Memory B cell (primary cell): ENCODE measurements around the gene ADORA2A.
A peak's percentile ranks its signal among the peaks of the same experiment; 100 is the strongest.

ENCODE experiments used
- ATAC-seq: fragments of 150-1000 bp; cut with Tn5 transposase; 2 replicates; pipeline ENCODE4 v1.10.0; 2021; ENCODE audit warnings: low read depth, mild to moderate bottlenecking, moderate library complexity
- DNase-seq, 2 donors: peaks; one replicate each; pipeline ENCODE4 v3.0.0; 2022; ENCODE audit warnings: low spot score in 2 of 2
- H3K27ac Mint-ChIP-seq: one replicate; pipeline ENCODE4 v1.8.0; 2022; ENCODE audit warnings: mild to moderate bottlenecking, moderate library complexity, mixed read lengths
- H3K27me3 Mint-ChIP-seq: one replicate; pipeline ENCODE4 v1.8.0; 2022; ENCODE audit warnings: mixed read lengths
- H3K36me3 Mint-ChIP-seq: one replicate; pipeline ENCODE4 v1.8.0; 2022; ENCODE audit warnings: mild to moderate bottlenecking, mixed read lengths
- H3K4me1 Mint-ChIP-seq: one replicate; pipeline ENCODE4 v1.8.0; 2022; ENCODE audit warnings: mixed read lengths
- H3K4me3 Mint-ChIP-seq: one replicate; pipeline ENCODE4 v1.8.0; 2022; ENCODE audit warnings: mild to moderate bottlenecking, moderate library complexity, mixed read lengths
- H3K9me3 Mint-ChIP-seq: one replicate; pipeline ENCODE4 v1.8.0; 2022; ENCODE audit warnings: mixed read lengths

ADORA2A gene

DNA sequence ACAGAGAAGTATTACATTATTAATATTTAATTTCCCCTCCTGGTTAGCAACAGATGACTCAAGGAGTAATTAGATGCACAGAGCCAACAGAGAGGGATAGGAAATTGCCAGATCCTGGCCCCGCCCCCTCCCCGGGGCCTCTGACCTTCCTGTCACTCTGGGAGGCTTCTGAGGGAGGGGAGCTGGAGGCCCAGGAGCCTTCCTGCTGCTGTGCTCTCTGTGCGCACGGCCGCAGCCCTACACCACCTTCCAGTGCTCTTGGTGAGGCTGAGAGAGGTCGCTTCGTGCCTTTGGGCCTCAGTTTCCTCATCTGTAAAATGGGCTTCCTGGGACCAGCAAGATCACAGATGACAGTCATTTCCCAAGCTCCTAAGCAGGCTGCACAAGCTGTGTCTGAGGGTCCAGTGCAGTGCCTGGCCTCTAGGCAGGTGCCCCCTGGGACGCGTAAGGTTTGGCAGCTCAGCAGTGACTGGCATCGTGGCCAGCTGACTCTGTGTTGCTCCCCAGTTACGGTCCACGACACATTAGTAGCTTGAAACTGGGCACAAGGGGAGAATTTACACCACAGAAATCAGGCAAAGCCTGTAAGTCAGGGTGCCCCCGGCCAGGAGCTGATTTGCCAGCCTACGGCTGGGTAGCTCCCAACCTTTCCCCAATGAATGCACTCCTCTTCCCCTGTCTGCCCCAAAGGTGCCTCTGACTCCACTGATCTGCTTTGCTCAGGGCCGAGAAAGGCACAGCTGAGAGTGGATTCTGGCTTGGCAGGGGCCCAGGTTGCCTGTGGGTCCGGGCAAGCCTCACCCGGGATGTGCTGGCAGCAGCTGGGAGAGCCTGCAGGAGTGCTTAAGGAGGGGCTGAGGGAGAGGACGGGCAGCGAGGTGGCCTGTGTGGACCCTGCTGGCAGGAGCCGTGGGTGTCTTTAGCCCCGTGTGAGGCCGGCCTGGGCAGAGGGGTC, 2.3 kb downstream of the ADORA2A start:
- DNase-seq (peak in 1 of 2 donors; percentile 18), ATAC-seq (no peak)
- no peaks in the 10 kb centered on the region for H3K27me3 Mint-ChIP-seq
- H3K4me1 Mint-ChIP-seq: peaks cover 69% of the 10 kb centered on the region
- H3K27ac Mint-ChIP-seq: peak overlapping the region; percentile 96
- H3K9me3 Mint-ChIP-seq: no peaks in the 10 kb centered on the region
- H3K36me3 Mint-ChIP-seq: peaks cover 4% of the 10 kb centered on the region
- H3K4me3 Mint-ChIP-seq: no peak overlapping the region

DNA sequence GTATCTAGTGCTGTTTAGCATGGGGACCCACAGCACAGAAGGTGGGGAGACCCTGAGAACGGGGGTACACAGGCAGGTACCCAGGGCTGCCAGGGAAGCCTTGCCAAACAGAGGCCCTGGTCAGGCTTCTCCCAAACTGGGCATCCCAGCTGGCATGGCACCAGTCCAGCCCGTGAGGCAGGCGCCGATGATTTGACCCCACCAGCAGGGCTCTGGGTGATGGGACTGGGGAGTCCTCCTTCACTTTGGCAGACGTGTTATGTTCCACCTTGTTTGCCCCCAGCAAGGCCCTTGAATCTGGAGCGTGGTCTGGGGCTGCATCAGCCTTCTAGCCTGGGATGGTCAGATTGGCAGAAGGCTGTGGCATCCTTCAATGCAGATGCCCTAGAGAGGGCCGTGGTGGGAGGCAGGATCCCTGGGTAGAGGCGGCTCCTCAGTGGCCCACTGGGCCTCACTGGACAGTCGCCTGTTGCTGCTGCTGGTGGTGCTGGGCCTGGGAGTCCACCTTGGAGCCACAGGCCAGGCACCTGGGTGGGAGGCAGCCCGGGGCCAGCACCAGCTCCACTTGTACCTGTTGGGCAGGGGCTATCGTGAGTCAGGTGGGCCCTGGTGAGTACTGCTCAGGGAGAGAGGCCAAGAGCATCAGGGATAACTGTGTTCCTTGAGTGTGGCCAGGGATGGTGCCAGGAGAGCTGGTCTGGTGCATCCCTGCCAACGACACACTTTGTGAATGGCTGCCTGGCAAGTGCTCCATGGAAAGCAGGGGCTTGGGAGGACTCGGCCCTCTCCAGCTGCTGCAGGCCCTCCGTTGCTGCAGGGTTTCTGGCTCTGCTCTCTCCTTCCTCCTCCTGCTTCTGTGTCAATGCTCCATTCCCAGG, 3.3 kb downstream of the ADORA2A start:
- Mint-ChIP-seq H3K27ac (peak overlapping the region; percentile 87), H3K9me3 (no peaks in the 10 kb centered on the region), H3K27me3 (no peaks in the 10 kb centered on the region), H3K36me3 (peaks cover 4% of the 10 kb centered on the region), H3K4me3 (no peak overlapping the region), H3K4me1 (peaks cover 71% of the 10 kb centered on the region)
- DNase-seq (no peak), ATAC-seq (no peak)

DNA sequence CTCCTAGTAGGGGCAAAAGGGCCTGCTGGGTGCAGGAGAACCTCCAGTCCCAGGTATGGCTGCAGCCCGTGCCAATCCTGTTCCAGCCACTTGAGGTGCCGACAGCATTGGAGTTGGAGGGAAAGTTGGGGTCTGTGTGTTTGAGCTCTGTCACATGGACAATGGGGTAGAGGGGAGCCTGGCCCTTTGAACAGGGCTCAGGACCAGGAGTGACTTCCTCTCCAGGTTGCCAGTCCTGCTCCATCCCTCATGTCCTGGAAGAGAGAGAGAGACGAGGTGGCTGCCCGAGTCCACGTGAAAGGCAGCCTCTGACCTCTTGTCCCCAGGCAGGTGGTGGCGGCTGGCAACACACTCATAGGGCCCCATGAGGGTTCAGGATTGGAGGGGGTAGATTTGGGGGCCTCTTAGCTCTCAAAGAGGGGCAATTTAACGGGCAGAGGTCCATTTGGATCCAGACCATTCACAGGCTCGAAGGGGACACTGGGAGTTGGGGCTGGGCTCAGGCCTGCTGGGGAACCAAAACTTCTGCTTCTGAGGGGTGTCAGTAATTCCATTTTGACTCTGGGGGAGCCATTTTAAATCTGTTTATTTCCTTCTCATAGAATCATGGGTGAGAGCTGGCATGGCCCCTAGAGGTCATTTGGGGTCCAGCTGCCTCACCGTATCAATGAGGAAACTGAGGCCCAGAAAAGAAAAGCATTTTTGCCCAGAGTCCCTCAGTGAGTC, 4.1 kb downstream of the ADORA2A start:
- Mint-ChIP-seq H3K36me3 (peaks cover 4% of the 10 kb centered on the region), H3K27ac (peak overlapping the region; percentile 87), H3K4me3 (peak overlapping the region; percentile 45), H3K27me3 (no peaks in the 10 kb centered on the region), H3K4me1 (peaks cover 68% of the 10 kb centered on the region), H3K9me3 (no peaks in the 10 kb centered on the region)
- DNase-seq (no peak), ATAC-seq (no peak)

DNA sequence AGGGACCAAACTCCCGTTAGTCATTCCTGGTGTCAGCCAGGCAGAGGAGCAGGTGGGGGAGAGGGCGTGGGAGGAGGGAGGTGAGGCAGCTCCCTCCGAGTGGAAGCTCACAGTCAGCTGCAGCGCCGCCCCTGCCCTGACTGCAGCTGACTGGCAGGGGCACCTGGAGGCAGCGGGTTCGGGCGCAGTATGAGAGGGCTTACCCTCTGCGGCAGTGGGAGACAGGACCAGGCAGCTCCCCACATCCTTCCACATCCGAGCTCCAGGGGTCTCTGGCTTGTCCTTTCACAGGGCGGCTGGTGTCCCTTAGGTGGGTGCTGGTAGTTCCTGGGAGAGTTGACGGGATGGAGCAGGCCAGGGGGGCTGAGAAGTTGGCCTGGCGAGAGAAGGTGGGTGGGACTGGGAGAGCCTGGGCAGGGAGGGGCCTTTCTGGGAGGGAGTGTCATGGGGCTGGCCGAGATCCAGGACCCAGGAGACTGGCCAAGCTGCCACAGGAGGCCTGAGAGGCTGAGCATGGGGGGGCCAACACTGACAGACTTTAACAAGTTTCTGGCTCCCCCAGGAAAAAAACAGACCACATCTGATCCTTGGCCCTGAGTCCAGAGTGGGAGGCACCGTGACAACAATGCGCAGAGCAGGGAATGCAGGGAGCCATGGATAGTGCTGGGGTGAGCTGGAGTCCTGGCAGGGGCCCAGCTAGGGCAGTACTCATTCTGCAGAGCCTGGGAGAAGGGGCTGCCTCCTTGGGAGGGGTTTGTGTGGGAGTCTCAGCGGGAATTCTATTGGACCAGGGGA, 4.9 kb downstream of the ADORA2A start:
- Mint-ChIP-seq H3K27ac (peak overlapping the region; percentile 87), H3K27me3 (no peaks in the 10 kb centered on the region), H3K9me3 (no peaks in the 10 kb centered on the region), H3K4me1 (peaks cover 66% of the 10 kb centered on the region), H3K36me3 (peaks cover 4% of the 10 kb centered on the region), H3K4me3 (peak overlapping the region; percentile 51)
- DNase-seq (no peak), ATAC-seq (no peak)

DNA sequence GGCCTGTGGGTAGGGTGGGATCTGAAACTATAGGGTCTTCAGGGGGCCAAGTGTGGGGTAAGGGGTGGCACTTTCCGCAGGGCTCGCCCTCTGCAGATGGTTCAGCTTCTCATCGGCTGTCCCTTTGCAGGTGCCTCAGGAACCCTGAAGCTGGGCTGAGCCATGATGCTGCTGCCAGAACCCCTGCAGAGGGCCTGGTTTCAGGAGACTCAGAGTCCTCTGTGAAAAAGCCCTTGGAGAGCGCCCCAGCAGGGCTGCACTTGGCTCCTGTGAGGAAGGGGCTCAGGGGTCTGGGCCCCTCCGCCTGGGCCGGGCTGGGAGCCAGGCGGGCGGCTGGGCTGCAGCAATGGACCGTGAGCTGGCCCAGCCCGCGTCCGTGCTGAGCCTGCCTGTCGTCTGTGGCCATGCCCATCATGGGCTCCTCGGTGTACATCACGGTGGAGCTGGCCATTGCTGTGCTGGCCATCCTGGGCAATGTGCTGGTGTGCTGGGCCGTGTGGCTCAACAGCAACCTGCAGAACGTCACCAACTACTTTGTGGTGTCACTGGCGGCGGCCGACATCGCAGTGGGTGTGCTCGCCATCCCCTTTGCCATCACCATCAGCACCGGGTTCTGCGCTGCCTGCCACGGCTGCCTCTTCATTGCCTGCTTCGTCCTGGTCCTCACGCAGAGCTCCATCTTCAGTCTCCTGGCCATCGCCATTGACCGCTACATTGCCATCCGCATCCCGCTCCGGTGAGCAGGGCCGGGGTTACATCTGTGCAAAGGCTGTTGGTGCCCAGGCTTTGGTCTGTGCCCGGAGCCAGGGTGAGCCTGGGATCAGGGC, 5.8 kb downstream of the ADORA2A start:
- H3K4me3 Mint-ChIP-seq: peak overlapping the region; percentile 19
- no peaks in the 10 kb centered on the region for H3K9me3 Mint-ChIP-seq
- H3K4me1 Mint-ChIP-seq: peaks cover 66% of the 10 kb centered on the region
- no peak for DNase-seq
- peak overlapping the region; percentile 97 for H3K27ac Mint-ChIP-seq
- ATAC-seq: no peak
- peaks cover 4% of the 10 kb centered on the region for H3K36me3 Mint-ChIP-seq
- H3K27me3 Mint-ChIP-seq: no peaks in the 10 kb centered on the region

DNA sequence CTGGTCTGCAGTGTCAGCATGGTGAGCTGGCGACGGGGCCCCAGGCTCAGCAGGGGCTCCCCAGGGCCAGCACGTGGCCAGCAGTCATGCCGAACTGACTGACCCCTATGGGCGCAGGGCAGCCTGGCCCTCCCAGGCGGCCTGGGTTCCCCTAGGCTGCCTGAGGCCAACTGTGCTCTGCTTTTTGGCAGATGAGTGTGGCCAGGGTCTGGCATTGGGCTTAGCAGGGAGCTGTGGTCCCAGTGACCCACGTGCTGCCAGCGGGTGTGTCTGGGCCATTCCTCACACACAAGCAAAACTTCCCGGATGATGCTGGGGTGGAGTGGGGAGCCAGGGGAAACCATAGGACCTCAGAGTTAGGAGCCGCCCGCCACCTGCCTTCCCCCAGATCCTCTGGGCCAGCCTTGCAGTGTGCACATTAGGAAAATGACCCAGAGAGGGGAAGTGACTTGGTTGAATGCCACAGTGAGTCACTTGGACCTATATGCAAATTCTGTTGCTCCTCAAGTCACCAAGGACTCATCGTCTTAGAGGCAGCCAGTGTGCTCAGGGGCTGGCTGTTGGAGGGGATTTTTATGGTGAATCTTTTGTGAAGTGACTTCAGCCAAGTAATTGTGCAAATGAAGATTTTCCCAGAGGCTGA, 6.5 kb downstream of the ADORA2A start:
- ATAC-seq (peak; percentile 77), DNase-seq (peak; percentile 58 to 69)
- Mint-ChIP-seq H3K27me3 (no peaks in the 10 kb centered on the region), H3K27ac (peak overlapping the region; percentile 97), H3K9me3 (no peaks in the 10 kb centered on the region), H3K36me3 (peaks cover 4% of the 10 kb centered on the region), H3K4me3 (peak overlapping the region; percentile 78), H3K4me1 (peaks cover 59% of the 10 kb centered on the region)

DNA sequence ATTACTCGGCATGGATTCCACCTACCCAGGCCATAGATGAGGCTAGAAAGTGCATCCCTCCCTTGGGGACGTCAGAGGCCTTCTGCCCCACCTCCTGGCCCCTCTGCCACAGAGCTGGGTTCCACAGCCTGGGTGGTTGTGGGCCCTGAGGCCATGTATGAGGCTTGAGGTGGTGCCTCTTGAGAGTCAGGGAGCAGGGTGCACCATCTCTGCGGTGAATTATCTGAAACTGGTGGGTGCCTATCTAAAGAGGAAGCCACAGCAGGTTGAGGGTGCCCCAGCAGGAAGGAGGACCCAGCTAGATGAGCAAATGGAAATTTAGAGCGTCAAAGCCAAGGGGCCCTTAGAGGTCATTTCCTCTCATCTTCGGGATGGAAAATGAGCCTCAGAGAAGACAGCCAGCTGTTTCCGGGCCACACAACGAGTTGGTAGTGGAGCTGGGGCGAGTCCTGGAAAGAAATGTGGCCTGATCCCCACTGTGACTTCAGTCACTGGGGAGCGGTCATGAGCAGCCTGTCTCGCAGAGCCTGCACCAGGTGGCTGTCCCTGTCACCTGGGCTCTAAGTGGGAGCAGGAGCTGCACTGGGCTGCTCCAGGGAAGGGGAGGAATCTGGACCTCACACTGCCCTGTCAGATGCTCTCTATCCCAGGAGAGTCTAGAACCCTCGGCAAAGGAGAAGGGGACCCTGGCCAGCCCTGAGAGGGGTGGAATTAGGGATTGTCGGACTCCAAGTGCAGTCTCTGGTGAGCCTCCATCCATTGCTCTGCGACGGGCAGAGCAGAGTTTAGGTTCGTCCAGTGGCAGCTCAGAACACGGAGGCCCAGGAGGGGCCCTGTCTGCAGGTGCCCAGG, 7.3 kb downstream of the ADORA2A start:
- peaks cover 4% of the 10 kb centered on the region for H3K36me3 Mint-ChIP-seq

DNA sequence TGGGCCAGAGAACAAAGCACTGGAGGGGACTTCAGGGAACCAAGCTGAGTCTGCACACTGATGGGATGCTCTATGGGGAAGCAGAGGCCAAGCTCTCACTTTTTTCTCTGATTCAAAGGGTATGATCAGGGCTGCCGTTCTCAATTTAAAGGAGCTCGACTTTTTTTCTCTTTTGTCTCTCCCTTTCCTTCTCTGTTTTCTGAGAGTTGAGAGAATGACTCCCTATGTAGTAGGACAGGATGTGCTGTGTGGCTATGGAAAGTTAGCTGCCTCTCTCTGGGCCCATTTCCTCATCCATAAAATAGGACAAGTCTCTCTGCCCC, 7.9 kb downstream of the ADORA2A start:
- Mint-ChIP-seq H3K4me3 (peak overlapping the region; percentile 78), H3K27ac (peak overlapping the region; percentile 97), H3K9me3 (no peaks in the 10 kb centered on the region), H3K36me3 (peaks cover 4% of the 10 kb centered on the region), H3K4me1 (peaks cover 53% of the 10 kb centered on the region), H3K27me3 (no peaks in the 10 kb centered on the region)
- ATAC-seq (no peak), DNase-seq (no peak)

More for the DNA sequence above, 7.3 kb downstream of the ADORA2A start:
- peak; percentile 70 to 71 for DNase-seq
- Mint-ChIP-seq H3K4me1 (peaks cover 57% of the 10 kb centered on the region), H3K4me3 (peak overlapping the region; percentile 78), H3K27ac (peak overlapping the region; percentile 97), H3K9me3 (no peaks in the 10 kb centered on the region), H3K27me3 (no peaks in the 10 kb centered on the region)
- ATAC-seq: peak; percentile 80

DNA sequence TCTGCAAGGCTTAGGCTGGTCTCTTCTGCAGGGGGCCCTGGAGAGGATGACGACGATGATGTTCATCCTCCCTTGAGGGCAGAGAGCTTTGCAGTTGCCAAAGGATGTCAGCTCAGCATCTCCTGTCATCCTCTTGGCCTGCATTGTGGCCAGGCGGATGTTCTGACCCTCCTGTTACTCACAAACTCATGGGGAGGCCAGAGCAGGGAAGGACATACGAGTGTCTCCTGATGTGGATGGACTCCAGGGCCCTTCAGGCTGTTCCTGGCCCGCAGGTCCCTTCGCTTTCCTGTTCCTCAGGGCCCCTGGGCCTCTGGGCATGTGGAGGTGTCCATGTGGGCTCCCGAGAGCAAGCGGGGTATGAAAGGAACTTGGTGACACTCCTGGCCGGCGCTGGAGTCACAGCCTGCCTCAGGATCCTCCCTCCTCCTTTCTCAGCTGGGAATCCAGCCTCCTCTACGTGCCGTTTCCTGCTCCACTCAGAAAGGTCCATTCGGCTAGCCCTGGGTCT, 8.5 kb downstream of the ADORA2A start:
- H3K27me3 Mint-ChIP-seq: no peaks in the 10 kb centered on the region
- H3K4me1 Mint-ChIP-seq: peaks cover 55% of the 10 kb centered on the region
- peak overlapping the region; percentile 32 for H3K4me3 Mint-ChIP-seq
- H3K27ac Mint-ChIP-seq: peak overlapping the region; percentile 97
- DNase-seq (no peak), ATAC-seq (no peak)
- peaks cover 6% of the 10 kb centered on the region for H3K36me3 Mint-ChIP-seq
- no peaks in the 10 kb centered on the region for H3K9me3 Mint-ChIP-seq

DNA sequence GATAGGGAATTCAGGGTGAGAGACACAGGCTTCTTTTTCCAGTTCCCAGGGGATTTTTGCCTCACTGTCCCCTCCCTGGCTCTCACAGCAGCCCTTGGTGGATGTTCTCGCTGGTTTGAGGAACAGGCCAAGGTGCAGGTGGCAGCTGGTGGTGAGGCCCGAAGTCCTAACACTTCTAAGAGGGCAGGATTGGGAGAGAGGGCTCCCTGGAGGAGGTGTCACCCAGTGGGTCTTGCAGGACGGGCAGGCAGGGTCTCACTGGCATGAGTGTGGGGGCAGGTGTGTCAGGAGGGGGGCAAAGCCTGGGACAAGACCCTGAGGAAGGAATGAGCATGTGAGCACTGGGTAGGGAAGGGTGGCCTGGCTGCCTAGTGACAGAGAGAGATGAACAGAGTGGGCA, 9.2 kb downstream of the ADORA2A start:
- peaks cover 2% of the 10 kb centered on the region for H3K36me3 Mint-ChIP-seq
- peak overlapping the region; percentile 76 for H3K27ac Mint-ChIP-seq
- no peak for DNase-seq
- H3K4me1 Mint-ChIP-seq: peaks cover 51% of the 10 kb centered on the region
- no peaks in the 10 kb centered on the region for H3K27me3 Mint-ChIP-seq
- H3K9me3 Mint-ChIP-seq: no peaks in the 10 kb centered on the region
- peak overlapping the region; percentile 39 for H3K4me3 Mint-ChIP-seq
- ATAC-seq: no peak

DNA sequence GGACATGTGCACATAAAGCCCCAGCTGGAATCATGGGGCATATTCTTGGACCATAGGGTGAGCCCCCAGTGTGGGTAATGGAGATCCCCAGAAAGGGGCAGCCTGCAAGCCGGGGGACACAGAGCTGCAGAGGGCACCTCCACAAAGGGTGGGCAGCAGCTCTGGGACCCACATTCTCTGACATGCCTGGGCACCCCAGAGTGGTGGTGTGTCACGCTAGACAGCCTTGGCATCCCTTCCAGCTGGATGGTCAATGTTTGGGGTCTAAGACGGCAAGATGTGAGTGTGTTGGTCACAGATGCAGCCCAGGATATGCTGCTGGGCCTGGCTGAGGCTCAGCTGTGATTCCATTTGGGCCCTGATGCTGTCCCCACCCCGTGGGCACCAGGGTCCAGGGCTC, 9.7 kb downstream of the ADORA2A start:
- H3K4me3 Mint-ChIP-seq: peak overlapping the region; percentile 39

More for the DNA sequence above, 9.7 kb downstream of the ADORA2A start:
- ATAC-seq: no peak
- H3K36me3 Mint-ChIP-seq: peaks cover 2% of the 10 kb centered on the region
- H3K27me3 Mint-ChIP-seq: no peaks in the 10 kb centered on the region
- H3K9me3 Mint-ChIP-seq: no peaks in the 10 kb centered on the region
- H3K4me1 Mint-ChIP-seq: peaks cover 47% of the 10 kb centered on the region
- H3K27ac Mint-ChIP-seq: peak overlapping the region; percentile 76
- no peak for DNase-seq
